K562 (cell line): ENCODE data around the gene HRC. TPM values are rescaled to one million over a fixed set of nuclear protein-coding genes. Genes with fewer than 3 reads are reported as not detected.

Source experiments
- ATF3 ChIP-seq, 2 experiments: fragments of 450-650 bp in 1 of 2; sonication (generic) in 1 of 2; formaldehyde crosslinking in 1 of 2; IDR thresholded peaks in 1 of 2; conservative IDR thresholded peaks in 1 of 2; 2 replicates each; pipeline versions ENCODE4 v1.6.1 to v1.8.1; 2016 to 2023; ENCODE audit warnings: mild to moderate bottlenecking in 2 of 2, moderate library complexity in 2 of 2, inconsistent platforms in 1 of 2, missing genetic modification reagents in 1 of 2
- GABPB1 ChIP-seq: sonication (generic); formaldehyde crosslinking; IDR thresholded peaks from 2 replicates; pipeline ENCODE4 v1.8.0; 2022; ENCODE audit warnings: mild to moderate bottlenecking, missing genetic modification reagents
- GMEB1 ChIP-seq: fragments of 250-450 bp; sonication (Bioruptor Pico); IDR thresholded peaks from 2 replicates; pipeline ENCODE4 v1.4.0; 2020; ENCODE audit warnings: mild to moderate bottlenecking
- HDAC1 ChIP-seq, 2 experiments: fragments of 450-650 bp; IDR thresholded peaks; 2 replicates each; pipeline ENCODE4 v1.6.1; 2016 to 2017; ENCODE audit warnings: inconsistent platforms in 1 of 2, mild to moderate bottlenecking in 1 of 2, moderate library complexity in 1 of 2
- HMG20B ChIP-seq: fragments of 250-450 bp; sonication (Bioruptor Pico); IDR thresholded peaks from 2 replicates; pipeline ENCODE4 v1.5.0; 2021; ENCODE audit warnings: mild to moderate bottlenecking
- HMGXB4 ChIP-seq: sonication (generic); formaldehyde crosslinking; IDR thresholded peaks from 2 replicates; pipeline ENCODE4 v1.8.1; 2023; ENCODE audit warnings: mild to moderate bottlenecking, missing genetic modification reagents
- POLR2AphosphoS5 ChIP-seq: IDR thresholded peaks from 2 replicates; pipeline ENCODE4 v1.6.1; 2011; ENCODE audit warnings: mild to moderate bottlenecking, low read depth, low read length, moderate library complexity; ENCODE audit not compliant: control insufficient read depth, insufficient read depth
- SIN3A ChIP-seq, 2 experiments: fragments of 150-350 bp in 1 of 2; IDR thresholded peaks; 2 replicates each; pipeline ENCODE4 v1.6.1; 2011 to 2016; ENCODE audit warnings: borderline replicate concordance in 2 of 2, low read depth in 2 of 2, low read length in 2 of 2, mild to moderate bottlenecking in 2 of 2, moderate library complexity in 2 of 2; ENCODE audit not compliant: control insufficient read depth in 1 of 2
- SMAD4 ChIP-seq: fragments of 250-450 bp; sonication (Bioruptor Pico); conservative IDR thresholded peaks from 2 replicates; pipeline ENCODE4 v1.8.0; 2021; ENCODE audit warnings: inconsistent platforms, mild to moderate bottlenecking, moderate library complexity
- SP1 ChIP-seq: sonication (generic); formaldehyde crosslinking; IDR thresholded peaks from 2 replicates; pipeline ENCODE4 v1.8.1; 2022; ENCODE audit warnings: mild to moderate bottlenecking, missing genetic modification reagents
- XRCC3 ChIP-seq: fragments of 450-650 bp; IDR thresholded peaks from 2 replicates; pipeline ENCODE4 v1.6.1; 2017; ENCODE audit warnings: mild to moderate bottlenecking, moderate library complexity
- ZNF124 ChIP-seq: sonication (generic); formaldehyde crosslinking; IDR thresholded peaks from 2 replicates; pipeline ENCODE4 v1.8.1; 2022; ENCODE audit warnings: missing genetic modification reagents
- ZNF311 ChIP-seq: fragments of 250-450 bp; sonication (Bioruptor Pico); IDR thresholded peaks from 2 replicates; pipeline ENCODE4 v1.4.0; 2020; ENCODE audit warnings: mild to moderate bottlenecking, moderate library complexity
- polyA plus RNA-seq, 8 experiments: library from polyadenylated mRNA; depleted of rRNA in 4 of 8; stranded (reverse) in 5 of 8; unstranded in 3 of 8; fragments of >200 nt; fragmentation: Nextera tagmentation in 2 of 8; fragmentation: Illumina TruSeq in 1 of 8; extraction: Ambion mirVana in 2 of 8; extraction: Trizol in 1 of 8; gene quantifications; 2 replicates each; pipeline versions ENCODE4 v1.2.1 to v1.2.3, GENCODE V29; 2011 to 2014; ENCODE audit warnings: inconsistent platforms in 1 of 8, missing spikeins in 1 of 8
- total RNA-seq, 7 experiments: library from RNA; depleted of rRNA in 6 of 7; stranded (reverse); fragments of >200 nt in 6 of 7; fragmentation: Illumina TruSeq in 2 of 7; extraction: Trizol in 2 of 7; gene quantifications; 2 replicates each; pipeline versions ENCODE4 v1.2.1 to v1.2.3, GENCODE V29; 2011 to 2021; ENCODE audit warnings: low replicate concordance in 1 of 7
- TF ChIP-seq, protein P1 (sequence below): fragments of 450-650 bp; conservative IDR thresholded peaks from 2 replicates; pipeline ENCODE4 v1.6.1; 2016; ENCODE audit warnings: missing genetic modification characterization, low read depth, mild to moderate bottlenecking, missing compliant biosample characterization, moderate library complexity
- TF ChIP-seq, protein P2 (sequence below): IDR thresholded peaks from 2 replicates; pipeline ENCODE4 v1.6.1; 2014; ENCODE audit warnings: antibody characterized with exemption
- TF ChIP-seq, protein P3 (sequence below): fragments of 250-450 bp; sonication (Bioruptor Pico); IDR thresholded peaks from 2 replicates; pipeline ENCODE4 v1.5.0; 2020; ENCODE audit warnings: mild to moderate bottlenecking

Gene HRC
- total and polyA plus RNA-seq, 9 of the 15 experiments (the other 6 are each of a cell fraction or from before 2014, with no cell fraction given) = 0.66 to 18.7 (median 13.1) TPM

GRCh38 chr19:49127674-49128544 lies 27.3 kb downstream of the HRC start (continued):
- TF ChIP-seq, protein P1, sequence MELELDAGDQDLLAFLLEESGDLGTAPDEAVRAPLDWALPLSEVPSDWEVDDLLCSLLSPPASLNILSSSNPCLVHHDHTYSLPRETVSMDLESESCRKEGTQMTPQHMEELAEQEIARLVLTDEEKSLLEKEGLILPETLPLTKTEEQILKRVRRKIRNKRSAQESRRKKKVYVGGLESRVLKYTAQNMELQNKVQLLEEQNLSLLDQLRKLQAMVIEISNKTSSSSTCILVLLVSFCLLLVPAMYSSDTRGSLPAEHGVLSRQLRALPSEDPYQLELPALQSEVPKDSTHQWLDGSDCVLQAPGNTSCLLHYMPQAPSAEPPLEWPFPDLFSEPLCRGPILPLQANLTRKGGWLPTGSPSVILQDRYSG (tag) = peak; percentile 75; the same call in 1 of the 2 replicates
- TF ChIP-seq HMGXB4 (CRISPR knock-in tag) = peak; percentile 75; the same call in 1 of the 2 replicates
- TF ChIP-seq POLR2AphosphoS5 = no peak
- no peak for TF ChIP-seq XRCC3
- TF ChIP-seq ATF3 (IDR thresholded peaks at IDR 0.05) = no peak
- peak; percentile 55; the same call in 1 of the 2 replicates for TF ChIP-seq ATF3 (CRISPR knock-in tag; conservative IDR thresholded peaks at IDR 0.05)
- TF ChIP-seq ZNF124 (CRISPR knock-in tag) = no peak
- TF ChIP-seq, protein P2, sequence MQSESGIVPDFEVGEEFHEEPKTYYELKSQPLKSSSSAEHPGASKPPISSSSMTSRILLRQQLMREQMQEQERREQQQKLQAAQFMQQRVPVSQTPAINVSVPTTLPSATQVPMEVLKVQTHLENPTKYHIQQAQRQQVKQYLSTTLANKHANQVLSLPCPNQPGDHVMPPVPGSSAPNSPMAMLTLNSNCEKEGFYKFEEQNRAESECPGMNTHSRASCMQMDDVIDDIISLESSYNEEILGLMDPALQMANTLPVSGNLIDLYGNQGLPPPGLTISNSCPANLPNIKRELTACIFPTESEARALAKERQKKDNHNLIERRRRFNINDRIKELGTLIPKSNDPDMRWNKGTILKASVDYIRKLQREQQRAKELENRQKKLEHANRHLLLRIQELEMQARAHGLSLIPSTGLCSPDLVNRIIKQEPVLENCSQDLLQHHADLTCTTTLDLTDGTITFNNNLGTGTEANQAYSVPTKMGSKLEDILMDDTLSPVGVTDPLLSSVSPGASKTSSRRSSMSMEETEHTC = no peak
- peak; percentile 46 to 80; a peak in 2 of 4 replicates for TF ChIP-seq SIN3A (IDR thresholded peaks at IDR 0.05; ENCODE audit: borderline replicate concordance in 2 of 2, control insufficient read depth in 1 of 2, low read depth in 2 of 2, low read length in 2 of 2)
- no peak for TF ChIP-seq HMG20B (CRISPR knock-in tag)
- TF ChIP-seq, protein P3, sequence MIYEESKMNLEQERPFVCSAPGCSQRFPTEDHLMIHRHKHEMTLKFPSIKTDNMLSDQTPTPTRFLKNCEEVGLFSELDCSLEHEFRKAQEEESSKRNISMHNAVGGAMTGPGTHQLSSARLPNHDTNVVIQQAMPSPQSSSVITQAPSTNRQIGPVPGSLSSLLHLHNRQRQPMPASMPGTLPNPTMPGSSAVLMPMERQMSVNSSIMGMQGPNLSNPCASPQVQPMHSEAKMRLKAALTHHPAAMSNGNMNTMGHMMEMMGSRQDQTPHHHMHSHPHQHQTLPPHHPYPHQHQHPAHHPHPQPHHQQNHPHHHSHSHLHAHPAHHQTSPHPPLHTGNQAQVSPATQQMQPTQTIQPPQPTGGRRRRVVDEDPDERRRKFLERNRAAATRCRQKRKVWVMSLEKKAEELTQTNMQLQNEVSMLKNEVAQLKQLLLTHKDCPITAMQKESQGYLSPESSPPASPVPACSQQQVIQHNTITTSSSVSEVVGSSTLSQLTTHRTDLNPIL (CRISPR knock-in tag) = no peak
- TF ChIP-seq GMEB1 = peak; percentile 75
- peak; percentile 77 for TF ChIP-seq GABPB1
- TF ChIP-seq HDAC1 (IDR thresholded peaks at IDR 0.05) = peak in 1 of 2 experiments; percentile 97; a peak in 2 of 4 replicates
- TF ChIP-seq SP1 (CRISPR knock-in tag) = peak; percentile 74
- TF ChIP-seq ZNF311 = no peak
- TF ChIP-seq SMAD4 (CRISPR knock-in tag) = peak; percentile 41
